IPS DF 4.7 (cell line): ENCODE measurements around the gene OPCML.

Experiments
- DNase-seq: peaks from one replicate; pipeline ENCODE4 v3.0.0-alpha.2; 2013; ENCODE audit warnings: low spot score; ENCODE audit errors: extremely low read depth

OPCML gene

GRCh38 chr11:133361689-133361994, 170.7 kb downstream of the OPCML start:
- DNase-seq: no peak

GRCh38 chr11:133360860-133361688, 171.2 kb downstream of the OPCML start:
- no peak for DNase-seq

GRCh38 chr11:133355095-133355494, 177.2 kb downstream of the OPCML start:
- no peak for DNase-seq

- DNase-seq: no peak
Observed at GRCh38 chr11:133354069-133354468, 178.2 kb downstream of the OPCML start.

GRCh38 chr11:133350045-133350444, 182.3 kb downstream of the OPCML start:
- DNase-seq: no peak

GRCh38 chr11:133347988-133348387, 184.3 kb downstream of the OPCML start:
- DNase-seq: no peak

GRCh38 chr11:133346137-133346536, 186.2 kb downstream of the OPCML start:
- no peak for DNase-seq

- DNase-seq: no peak
Observed at GRCh38 chr11:133343951-133344350, 188.3 kb downstream of the OPCML start.

GRCh38 chr11:133339495-133340140, 192.7 kb downstream of the OPCML start:
- no peak for DNase-seq

- DNase-seq: no peak
Observed at GRCh38 chr11:133338588-133338987, 193.7 kb downstream of the OPCML start.

GRCh38 chr11:133337951-133338418, 194.3 kb downstream of the OPCML start:
- DNase-seq: no peak

- DNase-seq: no peak
Observed at GRCh38 chr11:133337193-133337592, 195.1 kb downstream of the OPCML start.

- no peak for DNase-seq
Observed at GRCh38 chr11:133331031-133331430, 201.3 kb downstream of the OPCML start.

GRCh38 chr11:133326849-133327248, 205.5 kb downstream of the OPCML start:
- no peak for DNase-seq

GRCh38 chr11:133326332-133326731, 206.0 kb downstream of the OPCML start:
- no peak for DNase-seq

- DNase-seq: no peak
Observed at GRCh38 chr11:133325711-133326110, 206.6 kb downstream of the OPCML start.

GRCh38 chr11:133323354-133323753, 208.9 kb downstream of the OPCML start:
- no peak for DNase-seq

- DNase-seq: no peak
Observed at GRCh38 chr11:133318221-133318620, 214.1 kb downstream of the OPCML start.

- no peak for DNase-seq
Observed at GRCh38 chr11:133311230-133311629, 221.1 kb downstream of the OPCML start.

- DNase-seq: no peak
Observed at GRCh38 chr11:133306019-133306418, 226.3 kb downstream of the OPCML start.

- DNase-seq: no peak
Observed at GRCh38 chr11:133305208-133305956, 226.9 kb downstream of the OPCML start.

GRCh38 chr11:133303262-133303661, 229.0 kb downstream of the OPCML start:
- no peak for DNase-seq
